Subcutaneous adipose tissue (tissue), 4 donors: ENCODE data around the gene F2RL2. TPM values are rescaled to one million over a fixed set of nuclear protein-coding genes. Genes with fewer than 3 reads are reported as not detected.

Experiments
- total RNA-seq, 4 donors: library from RNA; depleted of rRNA; stranded (reverse); fragments of >200 nt; gene quantifications; one replicate each; pipeline ENCODE4 v1.1.0, GENCODE V29; 2016
- TF ChIP-seq, protein P1 (sequence below): fragments of 450-650 bp; IDR thresholded peaks from one replicate; pipeline ENCODE4 v1.5.1; 2016; ENCODE audit warnings: low read depth, mild to moderate bottlenecking, control low read depth, antibody characterized with exemption, moderate library complexity

Gene F2RL2
- total RNA-seq, 4 donors from 2014 or later, result 0.34 TPM; not detected in 3

DNA sequence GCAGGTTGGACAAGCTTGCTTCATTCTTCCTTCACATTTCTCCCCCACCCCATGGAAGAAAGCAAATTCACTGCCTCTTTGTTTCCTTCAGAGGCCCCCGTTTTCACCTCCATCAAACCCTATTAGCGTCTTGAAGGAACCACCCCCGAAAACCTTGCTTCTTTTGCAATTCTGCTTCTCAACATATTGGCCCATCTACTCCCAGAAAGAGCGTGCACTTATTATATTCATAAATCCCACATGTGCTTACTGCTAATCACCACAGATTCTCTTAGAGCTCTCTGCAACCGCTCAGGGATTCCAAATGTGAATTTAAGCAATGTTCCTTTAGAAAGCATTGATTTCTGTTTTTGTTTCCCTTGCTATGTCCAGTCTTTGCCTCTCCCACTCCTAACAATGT lies 1.1 kb downstream of the F2RL2 start:
- TF ChIP-seq, protein P1, sequence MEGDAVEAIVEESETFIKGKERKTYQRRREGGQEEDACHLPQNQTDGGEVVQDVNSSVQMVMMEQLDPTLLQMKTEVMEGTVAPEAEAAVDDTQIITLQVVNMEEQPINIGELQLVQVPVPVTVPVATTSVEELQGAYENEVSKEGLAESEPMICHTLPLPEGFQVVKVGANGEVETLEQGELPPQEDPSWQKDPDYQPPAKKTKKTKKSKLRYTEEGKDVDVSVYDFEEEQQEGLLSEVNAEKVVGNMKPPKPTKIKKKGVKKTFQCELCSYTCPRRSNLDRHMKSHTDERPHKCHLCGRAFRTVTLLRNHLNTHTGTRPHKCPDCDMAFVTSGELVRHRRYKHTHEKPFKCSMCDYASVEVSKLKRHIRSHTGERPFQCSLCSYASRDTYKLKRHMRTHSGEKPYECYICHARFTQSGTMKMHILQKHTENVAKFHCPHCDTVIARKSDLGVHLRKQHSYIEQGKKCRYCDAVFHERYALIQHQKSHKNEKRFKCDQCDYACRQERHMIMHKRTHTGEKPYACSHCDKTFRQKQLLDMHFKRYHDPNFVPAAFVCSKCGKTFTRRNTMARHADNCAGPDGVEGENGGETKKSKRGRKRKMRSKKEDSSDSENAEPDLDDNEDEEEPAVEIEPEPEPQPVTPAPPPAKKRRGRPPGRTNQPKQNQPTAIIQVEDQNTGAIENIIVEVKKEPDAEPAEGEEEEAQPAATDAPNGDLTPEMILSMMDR, result no peak

DNA sequence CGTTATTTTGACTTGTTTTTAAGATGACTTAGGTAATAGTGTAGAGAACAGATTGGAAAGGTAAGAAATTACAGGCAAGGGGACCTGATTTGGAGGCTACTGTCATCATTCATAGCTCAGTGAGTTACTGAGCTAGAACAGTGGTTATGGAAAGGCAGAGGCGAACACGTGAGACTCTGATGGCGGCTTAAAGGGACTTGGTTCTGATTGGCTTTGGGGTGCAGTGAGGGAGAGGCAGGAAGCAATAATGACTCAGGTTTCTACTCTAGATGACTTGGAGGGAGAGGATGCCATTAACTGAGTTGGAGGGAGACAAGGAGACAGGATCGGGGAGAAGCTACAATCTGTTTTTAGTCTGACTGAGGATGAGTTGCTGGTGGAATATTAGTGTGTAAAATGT lies 3.0 kb downstream of the F2RL2 start:
- TF ChIP-seq, protein P1, result no peak

DNA sequence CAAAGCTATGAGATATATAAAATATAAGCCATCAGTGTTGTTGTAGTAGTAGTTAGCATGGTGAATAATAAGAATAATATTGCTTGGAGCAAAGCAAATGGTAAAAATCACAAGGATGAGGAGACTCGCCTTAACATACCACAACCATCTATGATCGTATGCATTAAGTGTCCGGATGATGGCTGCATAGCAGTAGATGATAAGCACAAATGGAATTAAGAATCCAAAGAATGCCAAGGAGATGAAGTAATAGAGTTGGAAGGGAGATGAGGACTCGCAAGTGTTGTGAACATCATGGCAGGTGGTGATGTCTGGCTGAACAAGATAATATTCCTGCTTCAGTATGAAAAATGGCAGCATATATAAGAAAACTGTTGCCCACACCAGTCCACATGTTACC lies 5.5 kb downstream of the F2RL2 start:
- TF ChIP-seq, protein P1, result no peak

DNA sequence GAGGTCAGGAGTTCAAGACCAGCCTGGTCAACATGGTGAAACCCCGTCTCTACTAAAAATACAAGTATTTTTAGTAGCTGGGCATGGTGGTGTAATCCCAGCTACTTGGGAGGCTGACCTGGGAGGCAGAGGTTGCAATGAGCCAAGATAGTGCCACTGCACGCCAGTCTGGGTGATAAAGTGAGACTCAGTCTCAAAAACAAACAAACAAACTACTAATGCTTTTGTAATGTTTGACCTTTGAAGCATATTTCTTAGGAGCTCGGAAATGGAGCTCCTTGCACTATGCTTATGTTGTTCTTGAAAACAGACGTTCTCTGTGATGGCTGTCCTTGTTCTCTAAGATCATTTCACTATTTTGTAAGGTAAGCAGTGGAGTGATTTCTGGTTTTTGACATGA lies 6.0 kb downstream of the F2RL2 start:
- TF ChIP-seq, protein P1, result no peak

DNA sequence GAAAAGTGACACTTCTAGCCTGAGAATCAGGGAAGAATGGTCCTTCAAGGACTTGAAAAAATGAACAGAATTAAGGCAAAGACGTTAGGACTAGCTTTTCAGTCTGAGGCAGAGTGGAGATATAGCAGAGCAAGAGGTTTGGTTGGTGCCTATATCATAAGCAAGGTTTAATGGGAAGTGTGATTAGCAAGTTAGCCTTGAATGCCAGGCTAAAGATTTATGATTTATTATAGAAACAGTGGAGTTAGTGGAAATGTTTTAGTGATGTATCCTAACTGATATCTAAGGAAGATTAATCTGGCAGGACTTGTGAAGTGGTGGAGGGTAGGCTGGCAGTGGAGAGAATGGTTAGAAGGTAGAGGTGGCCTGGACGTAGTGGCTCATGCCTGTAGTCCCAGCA lies 7.0 kb downstream of the F2RL2 start:
- TF ChIP-seq, protein P1, result no peak

DNA sequence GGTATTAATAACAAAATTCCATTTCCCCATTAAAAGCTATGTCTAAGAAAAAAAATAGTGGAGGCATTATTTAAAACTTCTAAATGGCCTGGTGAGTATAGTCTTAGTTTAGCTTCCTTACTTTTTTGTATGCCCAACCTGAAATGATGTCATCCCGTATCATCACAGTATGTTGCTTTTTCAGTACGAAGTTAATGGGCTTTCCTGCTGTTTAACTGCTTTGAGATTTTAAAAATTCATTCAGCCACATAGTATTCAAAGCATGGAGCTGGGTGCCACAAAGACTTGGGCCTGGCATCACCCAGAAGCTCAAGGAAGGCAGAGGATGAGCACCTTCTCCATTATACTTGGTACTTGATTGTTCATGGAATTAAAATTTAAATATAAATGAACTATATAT lies 7.4 kb downstream of the F2RL2 start:
- TF ChIP-seq, protein P1, result no peak

DNA sequence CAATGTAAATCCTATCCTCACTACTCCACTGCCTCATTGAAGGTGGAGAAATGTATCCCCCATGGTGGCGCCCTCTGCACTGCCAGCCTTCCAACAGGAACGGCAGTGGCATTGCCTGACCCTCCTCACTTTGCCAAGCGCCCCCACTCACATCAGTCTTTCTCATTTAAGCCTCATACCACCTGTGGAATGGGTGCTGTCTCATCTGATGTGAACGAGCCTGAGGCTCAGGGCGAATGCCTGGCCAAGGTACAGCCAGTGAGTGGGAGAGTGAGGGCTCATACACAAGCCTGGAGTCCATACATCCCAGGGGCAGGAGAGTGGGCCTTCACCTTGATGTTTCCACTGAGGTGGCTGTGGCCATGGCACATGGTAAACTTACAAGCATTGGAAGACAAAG lies 10.3 kb downstream of the F2RL2 start:
- TF ChIP-seq, protein P1, result no peak
